Astrocyte of the spinal cord (primary cell): Measurements from ENCODE around the gene RIMBP3C.
"Not testable (repeated sequence)": the region's sequence is repeated elsewhere in the genome, so short reads cannot be mapped to it uniquely, and the experiment has no call there.

Experiments used
- DNase-seq: peaks from one replicate; pipeline ENCODE4 v3.0.0; 2011; ENCODE audit warnings: low read depth, low spot score
- H3K4me3 ChIP-seq: 2 replicates; pipeline ENCODE4 v1.5.1; 2011; ENCODE audit warnings: low read depth, mild to moderate bottlenecking, low read length, moderate library complexity
- in situ Hi-C: cut with HindIII; loops from 2 replicates; pipeline ENCODE4 v1.10.0; 2017; ENCODE audit warnings: low sequenced_read_pairs
- TF ChIP-seq, protein P1 (sequence below): IDR thresholded peaks from 2 replicates; pipeline ENCODE4 v1.5.1; 2012; ENCODE audit warnings: low read depth, mild to moderate bottlenecking, low read length, inconsistent platforms

Gene RIMBP3C

DNA sequence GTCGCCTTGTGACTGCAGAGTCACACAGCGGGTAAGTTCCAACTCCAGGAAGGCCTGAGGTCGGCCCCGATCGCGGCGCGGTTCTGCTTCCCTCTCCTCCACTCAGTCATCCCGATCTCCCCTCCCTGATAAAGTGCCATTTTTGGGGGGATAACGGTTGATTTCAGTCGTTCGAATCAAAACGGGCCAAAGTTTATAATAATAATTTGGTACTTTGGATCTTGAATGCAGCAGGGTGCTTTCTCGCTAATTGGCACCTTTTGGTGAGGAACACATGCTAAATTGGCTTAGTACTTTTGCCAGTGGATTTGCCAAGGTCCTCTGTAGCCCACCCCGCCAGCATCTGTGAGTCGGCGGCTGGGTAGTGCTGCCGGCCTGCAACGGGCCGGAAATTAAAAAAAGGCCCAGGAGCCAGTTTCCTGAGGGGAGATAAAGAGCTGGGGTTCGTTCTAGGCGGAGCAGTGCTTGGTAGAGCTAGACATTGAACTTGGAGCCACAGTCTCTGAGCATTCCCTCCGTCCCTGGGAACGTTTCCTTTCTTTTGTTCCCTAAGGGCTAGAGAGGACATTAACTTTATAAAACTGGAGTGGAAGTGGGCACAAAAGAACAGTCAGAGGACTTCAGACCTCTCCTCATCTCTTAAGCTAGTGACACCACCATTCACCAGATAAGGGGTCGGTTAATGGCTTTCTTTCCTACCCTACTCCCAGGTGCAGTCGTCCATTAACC lies 17.2 kb upstream of the RIMBP3C start:
- H3K4me3 ChIP-seq = peak overlapping the region; percentile 82
- in situ Hi-C loops = no loop called here
- TF ChIP-seq, protein P1, sequence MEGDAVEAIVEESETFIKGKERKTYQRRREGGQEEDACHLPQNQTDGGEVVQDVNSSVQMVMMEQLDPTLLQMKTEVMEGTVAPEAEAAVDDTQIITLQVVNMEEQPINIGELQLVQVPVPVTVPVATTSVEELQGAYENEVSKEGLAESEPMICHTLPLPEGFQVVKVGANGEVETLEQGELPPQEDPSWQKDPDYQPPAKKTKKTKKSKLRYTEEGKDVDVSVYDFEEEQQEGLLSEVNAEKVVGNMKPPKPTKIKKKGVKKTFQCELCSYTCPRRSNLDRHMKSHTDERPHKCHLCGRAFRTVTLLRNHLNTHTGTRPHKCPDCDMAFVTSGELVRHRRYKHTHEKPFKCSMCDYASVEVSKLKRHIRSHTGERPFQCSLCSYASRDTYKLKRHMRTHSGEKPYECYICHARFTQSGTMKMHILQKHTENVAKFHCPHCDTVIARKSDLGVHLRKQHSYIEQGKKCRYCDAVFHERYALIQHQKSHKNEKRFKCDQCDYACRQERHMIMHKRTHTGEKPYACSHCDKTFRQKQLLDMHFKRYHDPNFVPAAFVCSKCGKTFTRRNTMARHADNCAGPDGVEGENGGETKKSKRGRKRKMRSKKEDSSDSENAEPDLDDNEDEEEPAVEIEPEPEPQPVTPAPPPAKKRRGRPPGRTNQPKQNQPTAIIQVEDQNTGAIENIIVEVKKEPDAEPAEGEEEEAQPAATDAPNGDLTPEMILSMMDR = no peak
- peak; percentile 22 for DNase-seq

DNA sequence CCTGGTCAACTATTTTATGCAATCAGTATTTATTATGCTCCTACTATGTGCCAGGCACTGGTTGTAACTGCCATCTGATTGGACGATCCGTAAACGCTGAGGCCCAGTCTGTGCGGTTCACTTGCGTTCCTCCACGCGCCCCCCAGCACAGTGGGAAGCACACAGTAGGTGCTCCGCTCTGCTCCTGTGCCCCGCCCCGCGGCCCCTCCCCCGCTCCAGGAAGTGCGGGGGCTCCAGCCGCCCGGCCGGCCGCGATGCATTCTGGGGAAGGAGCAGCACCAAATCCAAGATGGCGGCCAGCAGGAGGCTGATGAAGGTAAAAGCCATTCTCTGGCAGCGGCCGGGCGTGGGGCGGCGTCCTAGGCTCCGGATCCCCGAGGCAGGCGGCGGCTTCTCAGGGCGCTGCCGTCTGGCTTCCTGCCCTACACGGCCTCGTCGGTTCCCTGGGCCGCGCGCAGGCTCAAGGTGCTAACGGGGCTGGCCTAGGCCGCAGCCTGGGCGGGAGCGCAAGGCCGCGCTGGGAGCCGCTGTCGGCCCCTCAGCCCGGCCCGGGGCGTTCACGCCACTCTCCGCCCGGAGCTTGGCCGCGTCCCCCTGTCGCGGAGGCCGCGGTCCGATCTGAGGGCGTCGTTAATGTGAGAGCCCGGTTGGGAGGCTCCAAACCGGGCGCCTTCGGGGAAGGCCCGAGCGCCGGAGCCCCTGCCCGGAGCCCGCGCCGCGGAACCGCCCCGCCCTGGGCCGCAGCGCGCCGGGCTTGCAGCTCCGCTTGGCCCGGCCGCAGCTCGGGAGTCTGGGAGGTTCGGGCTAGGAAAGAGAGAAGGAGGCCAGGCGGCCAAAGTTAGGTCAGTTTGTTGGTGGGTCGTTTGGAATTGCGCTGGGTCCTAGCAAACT lies 16.4 kb upstream of the RIMBP3C start, which contains the start of gene UBE2L3:
Gene UBE2L3, plus strand, starts transcription at position 259 of the 891 bp plus-strand sequence. Its CDS starts 31 bp downstream, at position 290.
- in situ Hi-C loops = no loop called here
- DNase-seq = peak; percentile 80
- TF ChIP-seq, protein P1 = no peak
- H3K4me3 ChIP-seq = peak within 1 kb of the TSS; percentile 82

DNA sequence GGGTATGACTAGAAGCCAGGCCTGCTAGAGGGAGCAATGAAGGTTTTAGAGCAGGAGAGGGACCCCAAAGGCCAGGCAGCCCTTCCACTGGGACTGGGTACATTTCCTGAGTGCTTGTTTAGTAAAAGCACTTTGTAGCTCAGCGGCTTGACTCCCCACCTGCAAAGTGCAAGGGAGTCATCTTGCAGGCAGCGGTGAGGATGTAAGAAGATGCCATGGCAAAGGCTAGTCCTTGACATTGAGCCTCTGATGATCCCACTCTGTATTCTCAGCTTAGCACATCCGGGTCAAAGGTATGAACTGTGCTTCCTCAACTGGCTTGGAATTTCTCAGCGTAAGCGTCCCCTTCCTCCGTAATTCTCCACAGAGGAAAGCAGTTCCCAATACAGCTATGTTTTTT lies 13.2 kb upstream of the RIMBP3C start:
- no peak for DNase-seq
- in situ Hi-C loops = no loop called here
- H3K4me3 ChIP-seq = no peak overlapping the region
- TF ChIP-seq, protein P1 = no peak

DNA sequence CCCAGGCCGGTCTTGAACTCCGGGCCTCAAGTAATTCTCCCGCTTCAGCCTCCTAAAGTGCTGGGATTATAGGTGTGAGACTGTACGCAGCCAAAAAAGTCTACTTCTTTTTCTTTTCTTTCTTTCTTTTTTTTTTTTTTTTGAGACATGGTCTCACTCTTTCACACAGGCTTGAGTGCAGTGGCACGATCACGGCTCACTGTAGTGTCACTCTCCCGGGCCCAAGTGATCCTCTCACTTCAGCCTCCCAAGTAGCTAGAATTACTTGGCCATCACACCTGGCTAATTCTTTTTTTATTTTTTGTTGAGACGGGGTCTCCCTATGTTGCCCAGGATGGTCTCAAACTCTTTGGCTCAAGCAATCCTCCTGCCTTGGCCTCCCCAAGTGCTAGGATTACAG lies 12.7 kb upstream of the RIMBP3C start:
- in situ Hi-C loops = no loop called here
- no peak for DNase-seq
- no peak overlapping the region for H3K4me3 ChIP-seq
- TF ChIP-seq, protein P1 = no peak

DNA sequence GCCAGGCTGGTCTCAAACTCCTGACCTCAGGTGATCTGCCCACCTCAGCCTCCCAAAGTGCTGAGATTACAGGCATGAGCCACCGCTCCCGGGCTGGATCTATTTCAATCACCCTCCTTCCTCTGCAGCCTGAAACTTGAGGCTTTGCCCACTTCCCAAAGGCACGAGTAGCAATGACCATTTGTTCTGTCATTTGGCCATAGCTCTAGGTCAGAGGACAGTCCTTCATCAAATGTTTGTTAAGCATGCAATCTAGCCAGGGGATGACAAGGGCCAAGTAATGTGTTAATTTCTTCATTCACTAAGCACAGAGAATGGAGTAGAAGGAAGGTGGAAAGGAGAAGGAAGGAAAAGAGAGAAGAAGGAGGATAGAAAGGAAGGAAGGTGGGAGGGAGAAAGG lies 9.4 kb upstream of the RIMBP3C start:
- DNase-seq, H3K4me3 ChIP-seq, in situ Hi-C loops: not testable (repeated sequence)

DNA sequence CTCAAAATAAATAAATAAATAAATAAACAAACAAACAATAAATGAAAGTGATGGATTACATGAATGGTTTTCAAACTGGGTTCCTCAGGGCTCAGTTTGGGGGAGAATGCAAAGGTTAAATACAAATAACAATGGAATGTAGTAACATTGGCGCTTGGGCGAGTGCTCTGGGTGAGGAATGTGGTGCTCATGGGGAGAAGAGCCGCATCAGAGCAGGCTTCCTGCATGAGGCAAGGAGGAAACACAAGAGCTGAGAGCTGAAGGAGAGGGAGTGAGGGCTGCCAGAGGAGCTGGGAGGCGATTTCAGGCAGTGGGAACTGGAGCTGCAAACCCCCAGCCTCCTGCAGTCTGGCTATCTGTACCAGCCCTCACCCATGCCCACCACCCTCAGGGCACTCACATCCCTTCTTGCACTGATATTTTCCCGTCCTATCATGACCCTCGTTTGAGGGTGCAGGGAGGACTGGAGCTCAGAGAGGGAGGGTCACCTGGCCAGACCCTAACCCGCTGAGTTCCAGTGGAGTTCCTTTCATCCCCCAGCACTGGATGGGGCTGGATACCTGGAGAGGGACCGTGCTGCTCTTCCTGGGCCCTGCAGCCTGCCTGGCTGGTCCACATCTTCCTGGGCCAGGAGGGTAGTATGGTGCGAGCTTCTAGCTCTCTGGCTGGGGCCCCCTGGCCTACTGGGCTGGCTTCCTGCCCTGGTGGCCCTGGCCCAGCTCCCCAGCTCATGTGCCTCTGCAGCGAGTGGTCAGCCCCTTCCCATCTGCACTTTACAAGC lies 8.3 kb upstream of the RIMBP3C start:
- in situ Hi-C loops, DNase-seq, H3K4me3 ChIP-seq: not testable (repeated sequence)

DNA sequence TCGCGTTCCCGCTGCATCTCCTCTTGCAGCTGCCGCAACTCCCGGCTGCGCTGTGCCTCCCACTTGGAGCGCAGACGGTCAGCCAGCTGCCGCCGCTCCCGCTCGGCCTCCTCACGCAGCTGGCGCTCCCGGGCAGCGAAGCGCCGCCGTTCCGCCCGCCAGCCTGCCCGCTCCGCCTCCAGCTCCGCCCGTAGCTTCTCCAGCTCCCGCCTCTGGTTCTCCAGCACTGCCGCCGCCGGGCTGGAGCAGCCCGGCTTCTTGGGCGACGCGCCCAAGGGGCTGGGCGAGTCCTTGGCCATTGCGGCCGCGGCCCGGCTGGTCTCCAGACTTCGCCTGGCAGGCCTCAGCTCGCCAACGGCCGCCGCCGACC lies 598 bp downstream of the RIMBP3C start:
- in situ Hi-C loops, H3K4me3 ChIP-seq, DNase-seq: not testable (repeated sequence)

DNA sequence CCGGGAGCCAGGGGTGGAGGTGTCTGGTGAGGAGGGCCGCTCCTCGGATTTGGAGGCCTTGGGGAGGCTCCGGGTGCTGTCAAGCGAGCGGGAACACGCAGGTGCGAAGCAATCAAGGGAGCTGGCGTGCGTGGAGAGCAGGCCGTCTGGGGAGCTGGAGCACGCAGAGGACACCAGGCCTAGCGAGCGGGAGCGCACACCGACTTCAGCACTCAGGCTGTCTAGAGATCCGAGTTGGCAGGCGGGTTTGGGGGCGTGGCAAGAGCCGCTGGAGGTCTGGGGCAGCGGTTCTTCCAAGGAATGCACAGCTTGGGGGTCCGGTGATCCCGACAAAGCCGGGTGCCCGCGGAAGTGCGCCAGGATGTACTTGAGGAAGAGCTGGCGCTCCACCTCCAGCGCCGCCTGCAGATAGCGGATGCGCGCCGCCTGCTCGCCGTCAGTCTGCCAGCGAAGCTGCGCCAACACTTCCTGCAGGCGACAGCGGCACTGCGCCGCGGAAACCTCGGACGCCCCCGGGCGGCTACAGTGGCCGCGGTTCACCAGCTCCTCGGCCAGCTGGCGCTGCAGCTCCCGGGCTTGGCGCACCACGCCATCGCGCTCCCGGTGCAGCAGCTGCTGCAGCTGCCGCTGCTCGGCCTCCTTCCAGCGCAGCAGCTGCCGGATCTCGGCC lies 1.1 kb downstream of the RIMBP3C start:
- DNase-seq, in situ Hi-C loops, H3K4me3 ChIP-seq: not testable (repeated sequence)

DNA sequence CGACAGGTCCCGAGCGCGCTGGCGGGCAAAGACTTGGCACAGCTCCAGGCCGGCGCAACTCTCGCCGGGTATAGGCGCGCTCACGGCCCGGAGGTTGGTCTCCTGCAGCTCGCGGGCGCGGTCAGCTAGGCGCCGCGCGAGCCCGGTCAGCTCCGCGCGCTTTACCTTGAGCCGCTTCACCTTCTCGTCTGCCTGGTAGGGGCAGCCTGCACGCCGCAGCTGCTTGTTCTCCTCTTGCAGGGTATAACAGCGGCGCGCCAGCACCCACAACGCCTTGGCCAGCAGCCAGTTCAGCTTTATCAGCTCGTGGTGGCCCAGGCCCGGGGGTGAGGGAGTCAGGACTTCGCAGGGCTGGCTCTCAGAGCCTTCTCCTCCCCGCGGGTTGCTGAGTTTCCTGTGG lies 1.7 kb downstream of the RIMBP3C start:
- in situ Hi-C loops, H3K4me3 ChIP-seq, DNase-seq: not testable (repeated sequence)

DNA sequence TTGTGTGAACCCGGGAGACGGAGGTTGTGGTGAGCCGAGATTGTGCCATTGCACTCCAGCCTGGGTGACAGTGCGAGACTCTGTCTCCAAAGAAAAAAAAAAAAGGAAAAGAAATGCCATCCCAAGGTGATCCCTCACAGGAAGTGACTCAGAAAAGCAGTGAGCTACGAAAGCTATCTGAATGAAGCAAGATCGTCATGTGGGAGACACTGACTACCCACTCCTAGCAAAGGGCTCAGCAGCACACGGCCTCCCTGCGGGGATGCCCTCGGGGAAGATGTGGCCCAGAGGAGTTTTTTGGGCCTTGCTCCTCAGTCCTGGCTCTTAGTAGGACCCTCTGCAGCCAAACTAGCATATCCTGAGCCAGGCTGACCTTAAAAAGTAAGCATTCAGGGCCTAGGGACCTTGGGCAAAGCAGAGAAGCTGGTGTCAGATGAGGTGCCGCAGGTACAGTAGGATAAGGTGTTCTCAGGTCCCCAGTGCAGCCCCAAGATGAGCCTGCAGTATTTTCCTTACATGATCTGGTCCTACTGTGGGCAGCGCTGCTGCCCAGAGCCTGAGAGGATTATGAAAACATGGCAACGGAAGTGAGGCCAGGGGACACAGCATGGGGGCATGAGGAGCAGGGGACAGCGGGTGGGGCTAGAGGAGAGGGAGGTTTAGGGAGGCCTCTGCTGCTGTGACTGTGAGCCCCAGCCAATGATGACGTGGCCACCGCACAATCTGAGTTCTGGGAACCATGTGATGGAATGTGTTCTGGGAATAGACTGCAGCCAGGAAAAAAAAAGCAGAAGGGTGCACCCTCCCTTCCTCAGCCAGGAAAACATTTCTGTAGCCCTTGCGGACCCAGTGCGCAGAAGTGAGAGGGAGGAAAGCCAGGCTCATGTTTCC lies 6.6 kb downstream of the RIMBP3C start:
- in situ Hi-C loops, H3K4me3 ChIP-seq, DNase-seq: not testable (repeated sequence)

DNA sequence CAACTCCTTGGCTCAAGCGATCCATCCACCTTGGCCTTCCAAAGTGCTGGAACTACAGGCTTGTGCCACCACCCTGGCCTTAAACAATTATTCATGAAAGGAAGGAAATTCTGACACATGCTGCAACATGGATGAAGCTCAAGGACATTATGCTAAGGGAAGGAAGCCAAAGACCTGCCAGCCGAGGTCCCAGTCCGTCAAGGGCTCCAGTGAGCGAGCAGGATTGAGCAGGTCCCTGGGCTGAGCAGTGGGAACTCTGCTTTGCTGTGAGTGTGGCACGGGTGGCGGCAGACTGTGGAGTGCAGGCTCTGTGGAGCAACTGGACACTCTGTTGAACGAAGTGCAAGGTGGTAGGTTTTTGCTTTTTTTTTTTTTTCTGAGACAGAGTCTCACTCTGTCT lies 11.4 kb downstream of the RIMBP3C start:
- DNase-seq, H3K4me3 ChIP-seq, in situ Hi-C loops: not testable (repeated sequence)
